Measurements from ENCODE around the gene CWF19L1.

- TF ChIP-seq EZH2 (IDR thresholded peaks at IDR 0.05; ENCODE audit: low read depth) (no peak), CTCF (conservative IDR thresholded peaks at IDR 0.05) (no peak)
These were observed 43.9 kb upstream of the CWF19L1 start for GRCh38 chr10:100311298-100311697.
